ENCODE data around the gene ALPP. TPM values are rescaled to one million over a fixed set of nuclear protein-coding genes. Genes with fewer than 3 reads are reported as not detected.

The ALPP gene
- total and polyA plus RNA-seq, 2 donors (not counting 1 experiment from before 2014, with no cell fraction given): not detected

DNA sequence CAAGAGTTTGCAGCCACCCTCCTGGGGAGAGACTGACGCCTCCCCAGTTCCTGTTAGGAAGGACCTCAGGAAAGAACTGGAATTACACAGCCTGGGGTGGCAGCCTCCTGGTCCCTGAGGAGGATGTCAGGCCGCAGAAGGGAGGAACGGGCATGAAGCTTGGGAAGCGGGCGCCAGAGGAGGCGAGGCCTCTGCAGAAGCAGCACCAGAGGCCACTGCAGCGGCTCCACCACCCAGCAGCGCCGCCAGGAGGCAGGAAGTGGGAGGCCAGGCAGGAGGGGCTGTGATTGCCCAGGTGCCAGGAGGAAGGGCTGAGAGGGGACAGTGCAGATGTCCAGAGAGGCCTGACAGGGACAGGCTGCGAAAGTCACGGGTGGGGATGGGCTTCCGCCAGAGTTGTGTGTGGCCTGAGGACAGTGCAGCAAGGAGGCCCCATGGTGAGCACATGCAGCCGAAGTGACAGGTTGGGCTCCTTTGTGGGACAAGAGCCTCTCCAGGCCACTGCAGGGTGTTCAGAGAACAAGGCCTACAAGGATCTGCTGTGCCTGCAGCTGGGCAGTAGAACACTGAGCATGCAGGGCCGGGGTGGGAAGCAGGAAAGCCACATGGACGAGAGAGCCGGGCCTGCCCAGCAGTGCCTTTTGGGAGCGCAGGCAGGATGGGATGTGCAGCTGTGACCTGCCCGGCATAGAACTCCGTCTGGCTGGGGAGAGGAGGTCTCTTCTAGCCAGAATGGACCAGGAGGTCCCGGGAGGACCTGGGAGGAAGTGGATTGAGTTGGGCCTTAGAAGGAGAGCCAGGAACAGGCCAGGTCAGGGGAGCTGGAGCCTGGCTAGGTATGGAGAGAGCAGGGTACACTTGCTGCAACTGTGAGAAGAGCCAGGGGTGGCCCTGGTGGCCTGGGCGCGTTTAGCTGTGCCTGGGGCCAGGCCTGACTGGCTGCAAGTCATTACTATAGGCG is 39.1 kb upstream of the ALPP start:
- H3K4me1 Mint-ChIP-seq: no peaks in the 10 kb centered on the region
- no peak for DNase-seq
- Histone ChIP-seq H3K79me2 (ENCODE audit: control insufficient read depth, insufficient read depth, low read length) (no peaks in the 10 kb centered on the region), H3K27me3 (replicated peaks in 1 of 4; ENCODE audit: control extremely low read depth in 1 of 4, control insufficient read depth in 3 of 4, insufficient read depth in 4 of 4, low read length in 3 of 4) (no peaks in the 10 kb centered on the region), H3K4me1 (ENCODE audit: control insufficient read depth in 2 of 2, insufficient read depth in 2 of 2, low read length in 2 of 2) (no peaks in the 10 kb centered on the region), H2AFZ (ENCODE audit: insufficient read depth, low read depth, low read length, poor library complexity, severe bottlenecking) (no peak overlapping the region), H3K4me2 (replicated peaks; ENCODE audit: low read depth, low read length, poor library complexity, severe bottlenecking) (no peak overlapping the region), H3K27ac (ENCODE audit: low read length in 2 of 2) (no peak overlapping the region), H3K36me3 (replicated peaks in 1 of 2; ENCODE audit: control extremely low read depth in 1 of 2, control insufficient read depth in 1 of 2, extremely low read depth in 1 of 2, insufficient read depth in 2 of 2, low read length in 1 of 2) (no peaks in the 10 kb centered on the region), H3K4me3 (ENCODE audit: control extremely low read depth in 1 of 5, extremely low read depth in 1 of 5, insufficient read depth in 1 of 5, low read depth in 2 of 5, low read length in 4 of 5) (no peak overlapping the region), H4K20me1 (ENCODE audit: control insufficient read depth, insufficient read depth, low read length, poor library complexity, severe bottlenecking) (no peaks in the 10 kb centered on the region), H3K9me3 (ENCODE audit: control extremely low read depth in 1 of 3, control insufficient read depth in 2 of 3, insufficient read depth in 1 of 3, low read length in 2 of 3) (no peaks in the 10 kb centered on the region), H3K9ac (ENCODE audit: low read length) (no peak overlapping the region)
- intact Hi-C loops (cut with micrococcal nuclease): no loop called here
- H3K27me3 Mint-ChIP-seq: no peaks in the 10 kb centered on the region
- WGBS (ENCODE audit: insufficient coverage): 92% methylated on average over 23 of the region's 23 CpGs
- POLR2A ChIA-PET: no interaction called here
- no peaks in the 10 kb centered on the region for H3K9me3 Mint-ChIP-seq (ENCODE audit: insufficient read depth)
- CTCF ChIA-PET: no interaction called here
- H3K27ac Mint-ChIP-seq: no peak overlapping the region
- ATAC-seq (ENCODE audit: low read depth): no peak
- no peak overlapping the region for H3K4me3 Mint-ChIP-seq
- TF ChIP-seq, protein P1, sequence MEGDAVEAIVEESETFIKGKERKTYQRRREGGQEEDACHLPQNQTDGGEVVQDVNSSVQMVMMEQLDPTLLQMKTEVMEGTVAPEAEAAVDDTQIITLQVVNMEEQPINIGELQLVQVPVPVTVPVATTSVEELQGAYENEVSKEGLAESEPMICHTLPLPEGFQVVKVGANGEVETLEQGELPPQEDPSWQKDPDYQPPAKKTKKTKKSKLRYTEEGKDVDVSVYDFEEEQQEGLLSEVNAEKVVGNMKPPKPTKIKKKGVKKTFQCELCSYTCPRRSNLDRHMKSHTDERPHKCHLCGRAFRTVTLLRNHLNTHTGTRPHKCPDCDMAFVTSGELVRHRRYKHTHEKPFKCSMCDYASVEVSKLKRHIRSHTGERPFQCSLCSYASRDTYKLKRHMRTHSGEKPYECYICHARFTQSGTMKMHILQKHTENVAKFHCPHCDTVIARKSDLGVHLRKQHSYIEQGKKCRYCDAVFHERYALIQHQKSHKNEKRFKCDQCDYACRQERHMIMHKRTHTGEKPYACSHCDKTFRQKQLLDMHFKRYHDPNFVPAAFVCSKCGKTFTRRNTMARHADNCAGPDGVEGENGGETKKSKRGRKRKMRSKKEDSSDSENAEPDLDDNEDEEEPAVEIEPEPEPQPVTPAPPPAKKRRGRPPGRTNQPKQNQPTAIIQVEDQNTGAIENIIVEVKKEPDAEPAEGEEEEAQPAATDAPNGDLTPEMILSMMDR (IDR thresholded peaks at IDR 0.05): no peak
- TF ChIP-seq EZH2 (IDR thresholded peaks at IDR 0.05; ENCODE audit: borderline replicate concordance, insufficient read depth, low read depth, low read length, poor library complexity, severe bottlenecking): no peak
